K562 (cell line): ENCODE results near the gene MACROD2. TPM values are rescaled to one million over a fixed set of nuclear protein-coding genes. Genes with fewer than 3 reads are reported as not detected.

Experiments
- ATAC-seq: fragments of 200-7000 bp; cut with Tn5 transposase; 3 replicates; pipeline ENCODE4 v1.9.1; 2020; ENCODE audit warnings: moderate library complexity
- BruUV-seq: library from RNA; stranded (reverse); fragments of 400-500 nt; replicated peaks from 2 replicates; lab custom pipeline; 2021; lab: Mats Ljungman, UMichigan
- CTCF ChIA-PET: fragments of 300-600 bp; formaldehyde crosslinking; extraction: SDS; loops from one replicate; lab custom pipeline; 2021; ENCODE audit warnings: low intra/inter-chr PET ratio; lab: Yijun Ruan, JAX
- POLR2A ChIA-PET: fragments of 300-600, 350-650 bp; sonication (Branson Sonifier 250); formaldehyde crosslinking; extraction: SDS; loops from one replicate; lab custom pipeline; 2021; ENCODE audit warnings: antibody characterized with exemption, inconsistent platforms; lab: Yijun Ruan, JAX
- DNase-seq, 4 experiments: peaks; one replicate each; pipeline versions ENCODE4 v3.0.0 to v3.0.0-alpha.2; 2011 to 2018; ENCODE audit warnings: low spot score in 3 of 4, mixed read lengths in 3 of 4; ENCODE audit errors: extremely low read depth in 1 of 4
- FAIRE-seq: peaks from 2 replicates; lab custom pipeline; 2011; peaks lifted over from hg19 to GRCh38; lab: Jason Lieb, UNC
- H2AFZ ChIP-seq: 2 replicates; pipeline ENCODE4 v1.6.0; 2011; ENCODE audit warnings: low read depth, low read length, control low read depth, inconsistent platforms
- H3K27ac ChIP-seq: fragments of 200-600 bp; 3 replicates; pipeline ENCODE4 v1.8.0; 2011; ENCODE audit warnings: low read depth, mild to moderate bottlenecking, control low read depth, inconsistent platforms, low read length, moderate library complexity, mixed read lengths; ENCODE audit errors: extremely low read depth
- H3K27me3 ChIP-seq, 2 experiments: fragments of 300-600 bp in 1 of 2; 2 replicates in 1 of 2; 3 replicates in 1 of 2; pipeline versions ENCODE4 v1.6.0 to v1.8.0; 2011; ENCODE audit warnings: inconsistent platforms in 2 of 2, low read length in 2 of 2, mild to moderate bottlenecking in 1 of 2, mixed read lengths in 1 of 2, moderate library complexity in 1 of 2; ENCODE audit not compliant: control insufficient read depth in 2 of 2, insufficient read depth in 2 of 2
- H3K36me3 ChIP-seq: fragments of 300-600 bp; 3 replicates; pipeline ENCODE4 v1.8.0; 2011; ENCODE audit warnings: mild to moderate bottlenecking, low read length, inconsistent platforms; ENCODE audit not compliant: control insufficient read depth, insufficient read depth
- H3K4me1 ChIP-seq, 2 experiments: fragments of 200-600 bp in 1 of 2; replicated peaks in 1 of 2; 2 replicates in 1 of 2; 3 replicates in 1 of 2; pipeline versions ENCODE4 v1.5.1 to v1.8.0; 2011; ENCODE audit warnings: inconsistent platforms in 2 of 2, low read length in 2 of 2, mild to moderate bottlenecking in 1 of 2, mixed read lengths in 1 of 2, moderate library complexity in 1 of 2; ENCODE audit not compliant: control insufficient read depth in 2 of 2, insufficient read depth in 2 of 2
- H3K4me2 ChIP-seq: 2 replicates; pipeline ENCODE4 v1.6.1; 2011; ENCODE audit warnings: low read length, control low read depth, inconsistent platforms, mixed read lengths; ENCODE audit not compliant: insufficient read depth
- H3K4me3 ChIP-seq: fragments of 200-600 bp; sonication (generic), shearing (Covaris generic); 2 replicates; pipeline ENCODE4 v1.5.1; 2016; ENCODE audit warnings: control low read depth, inconsistent platforms
- H3K79me2 ChIP-seq: fragments of 200-600 bp; 3 replicates; pipeline ENCODE4 v1.8.0; 2011; ENCODE audit warnings: low read length, inconsistent platforms; ENCODE audit not compliant: control insufficient read depth, insufficient read depth
- H3K9ac ChIP-seq, 2 experiments: 2 replicates each; pipeline versions ENCODE4 v1.6.0 to v1.6.1; 2011; ENCODE audit warnings: low read depth in 2 of 2, low read length in 2 of 2, control low read depth in 1 of 2, inconsistent platforms in 1 of 2, mild to moderate bottlenecking in 1 of 2, mixed read lengths in 1 of 2; ENCODE audit not compliant: insufficient read depth in 1 of 2
- H3K9me1 ChIP-seq: one replicate; pipeline ENCODE4 v1.6.0; 2011; ENCODE audit warnings: inconsistent platforms, mild to moderate bottlenecking, low read length, moderate library complexity; ENCODE audit not compliant: control insufficient read depth, insufficient read depth
- H3K9me3 ChIP-seq: replicated peaks from 2 replicates; pipeline ENCODE4 v1.5.1; 2011; ENCODE audit warnings: low read depth, low read length, inconsistent platforms; ENCODE audit not compliant: control insufficient read depth, insufficient read depth
- H4K20me1 ChIP-seq: replicated peaks from 2 replicates; pipeline ENCODE4 v1.6.1; 2011; ENCODE audit warnings: low read length, inconsistent platforms, mixed read lengths; ENCODE audit not compliant: control insufficient read depth, insufficient read depth
- BDP1 ChIP-seq: IDR thresholded peaks from 3 replicates; pipeline ENCODE4 v1.6.1; 2011; ENCODE audit not compliant: insufficient read length, insufficient read depth
- KLF13 ChIP-seq: fragments of 450-650 bp; IDR thresholded peaks from 2 replicates; pipeline ENCODE4 v1.6.1; 2016; ENCODE audit warnings: missing genetic modification characterization, low read depth, mild to moderate bottlenecking, missing compliant biosample characterization, moderate library complexity, borderline replicate concordance
- MCM2 ChIP-seq: fragments of 450-650 bp; IDR thresholded peaks from 2 replicates; pipeline ENCODE4 v1.6.1; 2017; ENCODE audit warnings: low read depth, mild to moderate bottlenecking
- NELFE ChIP-seq: IDR thresholded peaks from 2 replicates; pipeline ENCODE4 v1.6.1; 2011; ENCODE audit warnings: mild to moderate bottlenecking; ENCODE audit not compliant: insufficient read depth, insufficient read length
- NEUROD1 ChIP-seq: fragments of 150-350 bp; IDR thresholded peaks from 2 replicates; pipeline ENCODE4 v1.6.1; 2014; ENCODE audit warnings: borderline replicate concordance, low read length, low read depth; ENCODE audit not compliant: partially characterized antibody
- NRF1 ChIP-seq, 2 experiments: fragments of 450-650 bp; IDR thresholded peaks in 1 of 2; conservative IDR thresholded peaks in 1 of 2; 2 replicates each; pipeline ENCODE4 v1.6.1; 2014; ENCODE audit warnings: mild to moderate bottlenecking in 2 of 2
- SMAD1 ChIP-seq: fragments of 150-350 bp; IDR thresholded peaks from 2 replicates; pipeline ENCODE4 v1.6.1; 2014; ENCODE audit warnings: low read length, low read depth; ENCODE audit not compliant: partially characterized antibody
- TEAD2 ChIP-seq: fragments of 450-650 bp; IDR thresholded peaks from 2 replicates; pipeline ENCODE4 v1.6.1; 2016; ENCODE audit warnings: missing genetic modification characterization, control low read depth, missing compliant biosample characterization
- ZFP30 ChIP-seq: fragments of 250-450 bp; sonication (Bioruptor Pico); IDR thresholded peaks from 2 replicates; pipeline ENCODE4 v1.8.0; 2022; ENCODE audit warnings: moderate library complexity, mild to moderate bottlenecking, inconsistent platforms, borderline replicate concordance
- ZNF239 ChIP-seq: fragments of 250-450 bp; sonication (Bioruptor Pico); IDR thresholded peaks from 2 replicates; pipeline ENCODE4 v1.4.0; 2020; ENCODE audit warnings: mild to moderate bottlenecking
- ZNF778 ChIP-seq: fragments of 450-650 bp; formaldehyde crosslinking; IDR thresholded peaks from 2 replicates; pipeline ENCODE4 v1.4.0; 2020; ENCODE audit warnings: mild to moderate bottlenecking, moderate library complexity
- ZNF785 ChIP-seq: fragments of 250-450 bp; sonication (Bioruptor Pico); IDR thresholded peaks from 2 replicates; pipeline ENCODE4 v1.4.0; 2020; ENCODE audit warnings: mild to moderate bottlenecking
- ZNF830 ChIP-seq: fragments of 250-450 bp; sonication (Bioruptor Pico); IDR thresholded peaks from 2 replicates; pipeline ENCODE4 v1.5.0; 2021; ENCODE audit warnings: mild to moderate bottlenecking
- WGBS: fragments of 100-300 bp; shearing (Covaris generic); methylation state at CpG from one replicate; pipeline ENCODE4 v1.1.6; 2016; ENCODE audit warnings: low coverage, mixed read lengths; ENCODE audit not compliant: insufficient coverage; ENCODE audit errors: missing lambda C conversion rate; 5-methylcytosine and 5-hydroxymethylcytosine counted together
- in situ Hi-C: fragments of 300-500 bp; cut with MboI; formaldehyde crosslinking; loops from 4 replicates; pipeline ENCODE4 v1.15.0; 2018; ENCODE audit warnings: inconsistent platforms, mixed read lengths
- intact Hi-C: fragments of 100-400 bp; cut with micrococcal nuclease; formaldehyde crosslinking; loops from 2 replicates; pipeline ENCODE4 v1.14.2; 2022
- polyA plus RNA-seq, 8 experiments: library from polyadenylated mRNA; depleted of rRNA in 4 of 8; stranded (reverse) in 5 of 8; unstranded in 3 of 8; fragments of >200 nt; fragmentation: Nextera tagmentation in 2 of 8; fragmentation: Illumina TruSeq in 1 of 8; extraction: Ambion mirVana in 2 of 8; extraction: Trizol in 1 of 8; gene quantifications; 2 replicates each; pipeline versions ENCODE4 v1.2.1 to v1.2.3, GENCODE V29; 2011 to 2014; ENCODE audit warnings: inconsistent platforms in 1 of 8, missing spikeins in 1 of 8
- total RNA-seq, 7 experiments: library from RNA; depleted of rRNA in 6 of 7; stranded (reverse); fragments of >200 nt in 6 of 7; fragmentation: Illumina TruSeq in 2 of 7; extraction: Trizol in 2 of 7; gene quantifications; 2 replicates each; pipeline versions ENCODE4 v1.2.1 to v1.2.3, GENCODE V29; 2011 to 2021; ENCODE audit warnings: low replicate concordance in 1 of 7
- TF ChIP-seq, protein P1 (sequence below): sonication (generic); formaldehyde crosslinking; IDR thresholded peaks from 2 replicates; pipeline ENCODE4 v1.8.0; 2022; ENCODE audit warnings: mild to moderate bottlenecking, missing genetic modification reagents
- TF ChIP-seq, protein P2 (sequence below): sonication (generic); formaldehyde crosslinking; IDR thresholded peaks from 2 replicates; pipeline ENCODE4 v1.8.0; 2023; ENCODE audit warnings: mild to moderate bottlenecking, missing genetic modification reagents
- TF ChIP-seq, protein P3 (sequence below): fragments of 250-450 bp; sonication (Bioruptor Pico); IDR thresholded peaks from 2 replicates; pipeline ENCODE4 v1.8.0; 2021; ENCODE audit warnings: moderate library complexity, mild to moderate bottlenecking, inconsistent platforms
- TF ChIP-seq, protein P4 (sequence below): fragments of 250-450 bp; sonication (Bioruptor Pico); IDR thresholded peaks from 2 replicates; pipeline ENCODE4 v1.5.1; 2021; ENCODE audit warnings: mild to moderate bottlenecking

MACROD2 gene
- total and polyA plus RNA-seq, 9 of the 15 experiments (the other 6 are each of a cell fraction or from before 2014, with no cell fraction given), result not detected

DNA sequence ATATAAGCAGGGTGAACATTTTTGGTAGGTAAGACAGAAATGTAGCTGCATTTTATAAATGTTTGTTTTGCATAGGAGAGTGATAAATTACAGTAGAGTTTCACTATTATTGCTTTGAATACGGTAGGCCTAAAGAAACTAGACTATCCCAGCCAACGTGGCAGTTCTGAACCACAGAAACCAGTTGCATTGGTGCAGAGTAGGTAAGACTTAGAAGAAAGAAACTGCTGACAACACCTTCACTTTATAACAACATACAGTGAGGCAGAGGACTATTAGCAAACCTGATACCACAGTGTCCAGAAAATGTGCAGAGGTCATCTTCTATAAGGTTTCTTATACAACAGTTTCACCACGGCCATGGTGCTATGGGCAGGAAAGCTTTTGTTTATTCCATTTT lies 2011.8 kb downstream of the MACROD2 start:
- H3K4me3 ChIP-seq, result no peak overlapping the region
- no peak for TF ChIP-seq TEAD2 (tag)
- TF ChIP-seq, protein P1, sequence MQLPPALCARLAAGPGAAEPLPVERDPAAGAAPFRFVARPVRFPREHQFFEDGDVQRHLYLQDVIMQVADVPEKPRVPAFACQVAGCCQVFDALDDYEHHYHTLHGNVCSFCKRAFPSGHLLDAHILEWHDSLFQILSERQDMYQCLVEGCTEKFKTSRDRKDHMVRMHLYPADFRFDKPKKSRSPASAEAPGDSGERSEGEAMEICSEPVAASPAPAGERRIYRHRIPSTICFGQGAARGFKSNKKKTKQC (CRISPR knock-in tag), result no peak
- no peak for TF ChIP-seq MCM2
- no peak for TF ChIP-seq NEUROD1
- TF ChIP-seq, protein P2, sequence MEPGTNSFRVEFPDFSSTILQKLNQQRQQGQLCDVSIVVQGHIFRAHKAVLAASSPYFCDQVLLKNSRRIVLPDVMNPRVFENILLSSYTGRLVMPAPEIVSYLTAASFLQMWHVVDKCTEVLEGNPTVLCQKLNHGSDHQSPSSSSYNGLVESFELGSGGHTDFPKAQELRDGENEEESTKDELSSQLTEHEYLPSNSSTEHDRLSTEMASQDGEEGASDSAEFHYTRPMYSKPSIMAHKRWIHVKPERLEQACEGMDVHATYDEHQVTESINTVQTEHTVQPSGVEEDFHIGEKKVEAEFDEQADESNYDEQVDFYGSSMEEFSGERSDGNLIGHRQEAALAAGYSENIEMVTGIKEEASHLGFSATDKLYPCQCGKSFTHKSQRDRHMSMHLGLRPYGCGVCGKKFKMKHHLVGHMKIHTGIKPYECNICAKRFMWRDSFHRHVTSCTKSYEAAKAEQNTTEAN (CRISPR knock-in tag), result no peak
- TF ChIP-seq, protein P3, sequence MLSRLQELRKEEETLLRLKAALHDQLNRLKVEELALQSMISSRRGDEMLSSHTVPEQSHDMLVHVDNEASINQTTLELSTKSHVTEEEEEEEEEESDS (CRISPR knock-in tag), result no peak
- TF ChIP-seq ZFP30 (CRISPR knock-in tag), result no peak
- no peak for TF ChIP-seq ZNF785 (CRISPR knock-in tag)
- TF ChIP-seq ZNF239 (CRISPR knock-in tag), result no peak
- TF ChIP-seq ZNF830, result no peak
- TF ChIP-seq NRF1 (conservative IDR thresholded peaks at IDR 0.05 in 1 of 2, IDR thresholded peaks at IDR 0.05 in 1 of 2), result no peak
- TF ChIP-seq SMAD1, result no peak
- TF ChIP-seq, protein P4, sequence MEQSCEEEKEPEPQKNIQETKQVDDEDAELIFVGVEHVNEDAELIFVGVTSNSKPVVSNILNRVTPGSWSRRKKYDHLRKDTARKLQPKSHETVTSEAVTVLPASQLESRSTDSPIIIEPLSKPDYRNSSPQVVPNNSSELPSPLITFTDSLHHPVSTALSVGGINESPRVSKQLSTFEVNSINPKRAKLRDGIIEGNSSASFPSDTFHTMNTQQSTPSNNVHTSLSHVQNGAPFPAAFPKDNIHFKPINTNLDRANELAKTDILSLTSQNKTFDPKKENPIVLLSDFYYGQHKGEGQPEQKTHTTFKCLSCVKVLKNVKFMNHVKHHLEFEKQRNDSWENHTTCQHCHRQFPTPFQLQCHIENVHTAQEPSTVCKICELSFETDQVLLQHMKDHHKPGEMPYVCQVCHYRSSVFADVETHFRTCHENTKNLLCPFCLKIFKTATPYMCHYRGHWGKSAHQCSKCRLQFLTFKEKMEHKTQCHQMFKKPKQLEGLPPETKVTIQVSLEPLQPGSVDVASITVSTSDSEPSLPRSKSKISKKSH (CRISPR knock-in tag), result no peak
- no peak for TF ChIP-seq BDP1
- no peak for TF ChIP-seq ZNF778 (CRISPR knock-in tag)
- no peak for TF ChIP-seq NELFE
- no peak for TF ChIP-seq KLF13 (tag)
- no peak for FAIRE-seq
- BruUV-seq, result no TSS peak
- H3K36me3 ChIP-seq, result no peaks in the 10 kb centered on the region
- H4K20me1 ChIP-seq, result no peaks in the 10 kb centered on the region
- no peaks in the 10 kb centered on the region for H3K9me1 ChIP-seq
- no peak overlapping the region for H3K4me2 ChIP-seq
- in situ Hi-C loops, result no loop called here
- no peak overlapping the region for H3K27ac ChIP-seq
- ChIA-PET POLR2A (interaction anchor here (0.7 kb wide), 1 partner anchor 202 kb away, joined by 3 read pairs; no protein-coding TSS in a partner anchor), CTCF (no interaction called here)
- WGBS, result 0% methylated on average over 3 of the region's 3 CpGs
- no peak for DNase-seq
- H3K4me1 ChIP-seq, result no peaks in the 10 kb centered on the region
- no peaks in the 10 kb centered on the region for H3K27me3 ChIP-seq
- no peak for ATAC-seq
- H3K79me2 ChIP-seq, result no peaks in the 10 kb centered on the region
- H3K9me3 ChIP-seq, result no peaks in the 10 kb centered on the region
- no peak overlapping the region for H2AFZ ChIP-seq
- H3K9ac ChIP-seq, result no peak overlapping the region
- intact Hi-C loops, result no loop called here
